ENCODE data around the gene CA6. TPM values are rescaled to one million over a fixed set of nuclear protein-coding genes. Genes with fewer than 3 reads are reported as not detected.

The CA6 gene
- total RNA-seq, 4 donors from 2014 or later, result not detected

DNA sequence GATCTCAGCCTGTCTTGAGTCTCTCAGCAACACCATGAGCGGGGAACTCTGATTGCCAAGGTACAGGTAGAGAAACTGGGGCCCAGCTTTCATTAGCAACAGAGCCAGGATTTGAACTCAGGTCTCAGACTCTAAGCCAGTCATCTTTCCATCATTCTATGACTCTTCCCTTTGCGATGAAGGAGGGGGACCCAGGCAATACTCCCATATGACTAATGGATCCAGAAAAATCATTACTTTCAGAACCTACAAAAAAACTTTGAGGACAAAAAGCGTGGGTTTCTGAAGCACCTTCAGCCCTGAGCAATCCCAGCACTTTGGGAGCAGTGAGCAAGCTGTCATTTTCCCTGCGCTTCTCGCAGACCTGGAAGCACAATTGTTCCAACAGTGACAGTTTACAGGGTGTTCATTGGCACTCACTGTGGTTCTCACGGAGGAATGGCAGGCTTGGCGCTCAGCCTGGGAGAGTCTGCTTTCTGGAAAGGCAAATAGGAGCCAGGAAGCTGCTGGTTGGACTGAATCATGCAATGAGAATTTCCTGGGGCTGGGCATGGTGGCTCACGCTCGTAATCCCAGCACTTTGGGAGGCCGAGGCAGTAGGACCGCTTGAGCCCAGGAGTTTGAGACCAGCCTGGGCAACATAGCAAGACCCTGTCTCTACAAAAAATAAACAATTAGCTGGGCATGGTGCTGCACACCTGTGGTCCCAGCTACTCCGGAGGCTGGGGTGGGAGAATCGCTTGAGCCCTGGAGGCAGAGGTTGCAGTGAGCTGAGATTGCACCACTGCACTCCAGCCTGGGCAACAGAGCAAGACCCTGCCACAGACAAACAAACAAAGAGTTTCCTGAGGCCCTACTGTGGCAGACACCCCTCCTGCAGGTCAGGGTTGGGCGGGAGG lies 40.5 kb downstream of the CA6 start:
- TF ChIP-seq, protein P1, sequence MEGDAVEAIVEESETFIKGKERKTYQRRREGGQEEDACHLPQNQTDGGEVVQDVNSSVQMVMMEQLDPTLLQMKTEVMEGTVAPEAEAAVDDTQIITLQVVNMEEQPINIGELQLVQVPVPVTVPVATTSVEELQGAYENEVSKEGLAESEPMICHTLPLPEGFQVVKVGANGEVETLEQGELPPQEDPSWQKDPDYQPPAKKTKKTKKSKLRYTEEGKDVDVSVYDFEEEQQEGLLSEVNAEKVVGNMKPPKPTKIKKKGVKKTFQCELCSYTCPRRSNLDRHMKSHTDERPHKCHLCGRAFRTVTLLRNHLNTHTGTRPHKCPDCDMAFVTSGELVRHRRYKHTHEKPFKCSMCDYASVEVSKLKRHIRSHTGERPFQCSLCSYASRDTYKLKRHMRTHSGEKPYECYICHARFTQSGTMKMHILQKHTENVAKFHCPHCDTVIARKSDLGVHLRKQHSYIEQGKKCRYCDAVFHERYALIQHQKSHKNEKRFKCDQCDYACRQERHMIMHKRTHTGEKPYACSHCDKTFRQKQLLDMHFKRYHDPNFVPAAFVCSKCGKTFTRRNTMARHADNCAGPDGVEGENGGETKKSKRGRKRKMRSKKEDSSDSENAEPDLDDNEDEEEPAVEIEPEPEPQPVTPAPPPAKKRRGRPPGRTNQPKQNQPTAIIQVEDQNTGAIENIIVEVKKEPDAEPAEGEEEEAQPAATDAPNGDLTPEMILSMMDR (IDR thresholded peaks at IDR 0.05), result no peak
- peak; percentile 34 for DNase-seq (ENCODE audit: low spot score)
- peak; percentile 80 for ATAC-seq (ENCODE audit: low FRiP score)

DNA sequence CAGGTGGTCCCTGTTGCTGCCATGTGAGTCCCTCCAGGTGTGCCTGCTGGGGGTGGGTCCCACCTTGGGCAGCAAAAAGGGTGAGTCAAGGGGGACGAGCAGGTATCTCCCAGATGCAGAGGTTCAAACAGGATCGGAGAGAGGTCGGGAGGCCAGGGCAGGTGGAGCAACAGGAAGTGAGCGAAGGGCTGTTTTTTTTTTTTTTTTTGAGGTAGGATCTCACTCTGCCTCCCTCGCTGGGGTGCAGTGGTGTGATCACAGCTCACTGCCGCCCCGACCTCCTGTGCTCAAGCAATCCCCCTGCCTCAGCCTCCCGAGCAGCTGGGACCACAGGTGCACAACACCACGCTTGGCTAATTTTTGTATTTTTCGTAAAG lies 41.1 kb downstream of the CA6 start:
- DNase-seq (ENCODE audit: low spot score) (no peak), ATAC-seq (ENCODE audit: low FRiP score) (no peak)
- TF ChIP-seq, protein P1 (IDR thresholded peaks at IDR 0.05), result no peak

DNA sequence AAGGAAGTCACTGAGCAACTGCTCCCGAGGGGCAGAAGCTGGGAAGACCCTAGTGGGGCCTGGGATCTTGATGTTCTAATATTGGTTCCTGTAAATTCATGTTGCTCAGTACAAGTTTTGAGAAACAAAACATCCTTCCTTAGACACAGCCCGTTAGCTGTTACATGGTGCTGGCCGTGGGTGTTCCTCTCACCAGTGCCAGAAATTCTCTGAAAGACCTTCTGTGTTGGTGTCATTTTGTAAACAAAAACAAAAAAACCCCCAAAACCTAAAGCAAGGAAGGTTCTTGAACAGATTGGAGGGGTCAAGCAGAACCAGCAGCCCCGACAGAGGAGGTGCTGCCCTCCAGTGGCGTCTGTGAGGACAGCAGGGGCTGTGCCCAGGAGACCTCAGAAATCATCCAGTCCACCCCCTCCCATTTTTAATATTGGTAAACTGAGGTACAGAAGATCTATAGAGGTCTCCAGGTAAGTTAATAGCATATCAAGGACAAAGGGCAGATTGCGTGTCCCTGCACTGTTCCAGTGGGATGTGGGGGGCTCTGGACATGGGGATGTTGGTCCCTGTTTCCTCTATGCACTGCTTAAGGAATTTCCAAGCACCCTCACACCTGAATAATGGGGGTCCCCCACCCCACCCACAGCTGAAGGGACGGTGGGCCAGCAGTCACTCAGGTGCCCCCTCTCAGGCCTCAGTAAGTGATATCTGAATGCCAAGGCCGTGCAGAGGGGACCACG lies 42.4 kb downstream of the CA6 start:
- TF ChIP-seq, protein P1 (IDR thresholded peaks at IDR 0.05), result peak in 1 of 3 donors; percentile 48
- ATAC-seq (ENCODE audit: low FRiP score), result peak; percentile 60
- peak; percentile 51 for DNase-seq (ENCODE audit: low spot score)

DNA sequence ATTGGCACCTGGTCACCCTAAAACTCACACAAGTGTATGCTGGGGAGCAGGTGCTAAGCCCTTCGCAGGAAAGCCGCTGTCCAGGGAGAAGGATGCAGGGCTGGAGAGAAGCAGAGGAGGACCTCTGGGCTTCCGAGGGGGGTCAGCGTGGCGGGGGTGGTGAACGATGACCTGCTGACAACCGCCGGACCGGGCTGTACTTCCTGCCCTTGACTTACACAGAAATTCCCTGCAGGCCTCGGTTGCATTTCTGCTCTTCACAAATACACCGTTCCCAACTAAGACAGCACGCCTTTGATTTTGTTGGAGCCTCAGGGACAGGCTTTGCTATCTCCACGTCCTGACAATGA lies 42.9 kb downstream of the CA6 start:
- DNase-seq (ENCODE audit: low spot score), result no peak
- TF ChIP-seq, protein P1 (IDR thresholded peaks at IDR 0.05), result no peak
- no peak for ATAC-seq (ENCODE audit: low FRiP score)

DNA sequence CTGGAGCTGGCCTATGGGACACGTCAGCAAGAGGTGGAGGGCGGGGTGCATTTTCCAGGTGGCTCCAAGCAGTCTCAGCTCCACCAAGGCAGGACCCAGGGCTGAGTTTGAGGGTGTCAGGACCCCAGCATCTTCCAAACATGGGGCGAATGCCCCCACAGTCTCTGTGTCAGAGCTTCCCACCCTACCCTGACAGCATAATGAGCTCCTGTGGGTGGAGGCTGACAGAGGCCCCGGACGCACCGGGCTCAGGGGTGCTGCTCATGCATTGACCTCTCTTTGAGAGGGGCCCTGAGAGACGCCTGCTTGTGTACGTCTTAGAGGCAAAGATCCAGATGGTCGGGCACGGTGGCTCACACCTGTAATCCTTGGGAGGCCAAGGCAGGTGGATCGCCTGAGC lies 43.4 kb downstream of the CA6 start:
- no peak for DNase-seq (ENCODE audit: low spot score)
- TF ChIP-seq, protein P1 (IDR thresholded peaks at IDR 0.05), result no peak
- no peak for ATAC-seq (ENCODE audit: low FRiP score)

DNA sequence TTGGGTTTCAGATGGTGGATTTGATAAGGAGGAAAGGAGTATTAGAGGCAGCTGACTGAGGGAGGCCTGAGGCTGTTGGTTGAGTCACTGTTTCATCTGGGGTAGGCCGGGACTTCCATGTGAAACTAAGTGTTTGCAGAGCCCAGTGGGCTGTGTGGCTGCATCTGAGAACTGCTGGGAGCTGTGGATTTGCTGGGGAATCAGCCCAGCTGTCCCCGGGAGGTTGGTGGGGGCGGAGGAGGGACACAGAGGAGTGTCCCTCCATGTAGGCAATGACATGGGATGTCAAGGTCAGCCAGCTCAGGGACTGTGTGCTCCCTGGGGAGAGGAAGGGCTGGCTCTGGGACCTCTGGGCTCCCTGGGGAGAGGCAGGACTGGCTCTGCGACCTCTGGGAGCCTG lies 44.2 kb downstream of the CA6 start:
- DNase-seq (ENCODE audit: low spot score), result no peak
- TF ChIP-seq, protein P1 (IDR thresholded peaks at IDR 0.05), result no peak
- ATAC-seq (ENCODE audit: low FRiP score), result no peak
